Neural cell (in vitro differentiated cells): Measurements from ENCODE around the gene LRRC4B. TPM values are rescaled to one million over a fixed set of nuclear protein-coding genes. Genes with fewer than 3 reads are reported as not detected.

Experiments
- H2AFZ ChIP-seq: fragments of 200-600, 300-800 bp; sonication (generic), shearing (Covaris generic); 2 replicates; pipeline ENCODE4 v1.6.0; 2014; ENCODE audit warnings: low read depth, mild to moderate bottlenecking, antibody characterized with exemption, low read length, moderate library complexity
- H3F3A ChIP-seq: fragments of 200-600 bp; shearing (Covaris generic); 2 replicates; pipeline ENCODE4 v1.6.1; 2016; ENCODE audit warnings: mild to moderate bottlenecking, moderate library complexity, mixed read lengths, antibody characterized with exemption, low read length; ENCODE audit not compliant: insufficient read depth, poor library complexity, severe bottlenecking
- H3K27ac ChIP-seq: fragments of 200-600, 300-800 bp; sonication (generic), shearing (Covaris generic); 2 replicates; pipeline ENCODE4 v1.5.1; 2014; ENCODE audit warnings: mild to moderate bottlenecking, low read length, moderate library complexity
- H3K27me3 ChIP-seq: fragments of 300-800, 200-600 bp; sonication (generic), shearing (Covaris generic); 2 replicates; pipeline ENCODE4 v1.6.0; 2014; ENCODE audit warnings: mild to moderate bottlenecking, low read depth, low read length, moderate library complexity; ENCODE audit not compliant: insufficient read depth
- H3K36me3 ChIP-seq: fragments of 300-800, 200-600 bp; sonication (generic), shearing (Covaris generic); 2 replicates; pipeline ENCODE4 v1.5.1; 2014; ENCODE audit warnings: mild to moderate bottlenecking, antibody characterized with exemption, low read length, moderate library complexity; ENCODE audit not compliant: insufficient read depth
- H3K4me2 ChIP-seq: fragments of 300-800, 200-600 bp; sonication (generic), shearing (Covaris generic); 2 replicates; pipeline ENCODE4 v1.6.0; 2014; ENCODE audit warnings: mild to moderate bottlenecking, low read length
- H3K4me3 ChIP-seq: fragments of 300-800, 200-600 bp; sonication (generic), shearing (Covaris generic); 2 replicates; pipeline ENCODE4 v1.5.1; 2014; ENCODE audit warnings: mild to moderate bottlenecking, low read length, moderate library complexity
- H3K79me2 ChIP-seq: fragments of 200-600 bp; shearing (Covaris generic); replicated peaks from 2 replicates; pipeline ENCODE4 v1.6.0; 2014; ENCODE audit warnings: mild to moderate bottlenecking, low read length, moderate library complexity; ENCODE audit not compliant: insufficient read depth
- H3K9ac ChIP-seq: fragments of 300-800, 200-600 bp; sonication (generic), shearing (Covaris generic); 2 replicates; pipeline ENCODE4 v1.6.1; 2016; ENCODE audit warnings: mild to moderate bottlenecking, low read length, mixed read lengths
- H3K9me2 ChIP-seq: fragments of 200-600 bp; shearing (Covaris generic); 2 replicates; pipeline ENCODE4 v1.6.1; 2016; ENCODE audit warnings: mild to moderate bottlenecking, low read length, mixed read lengths; ENCODE audit not compliant: insufficient read depth
- H3K9me3 ChIP-seq: fragments of 200-600, 300-800 bp; sonication (generic), shearing (Covaris generic); 2 replicates; pipeline ENCODE4 v1.6.1; 2016; ENCODE audit warnings: mild to moderate bottlenecking, mixed run types, low read length, moderate library complexity, mixed read lengths
- H4K20me1 ChIP-seq: fragments of 200-600 bp; shearing (Covaris generic); 2 replicates; pipeline ENCODE4 v1.6.1; 2016; ENCODE audit warnings: mild to moderate bottlenecking, mixed run types; ENCODE audit not compliant: insufficient read depth
- CTCF ChIP-seq: fragments of 450-650 bp; IDR thresholded peaks from 2 replicates; pipeline ENCODE4 v1.5.1; 2014; ENCODE audit warnings: antibody characterized with exemption, mild to moderate bottlenecking, moderate library complexity; ENCODE audit not compliant: poor library complexity, severe bottlenecking
- EP300 ChIP-seq: fragments of 450-650 bp; conservative IDR thresholded peaks from 2 replicates; pipeline ENCODE4 v1.6.1; 2014; ENCODE audit warnings: antibody characterized with exemption, mild to moderate bottlenecking, moderate library complexity; ENCODE audit not compliant: poor library complexity, severe bottlenecking
- EZH2 ChIP-seq: fragments of 200-600, 300-800 bp; shearing (Covaris generic), sonication (generic); IDR thresholded peaks from 2 replicates; pipeline ENCODE4 v1.6.1; 2014; ENCODE audit warnings: antibody characterized with exemption, low read length, borderline replicate concordance, mild to moderate bottlenecking; ENCODE audit not compliant: insufficient read depth, poor library complexity, severe bottlenecking
- MXI1 ChIP-seq: fragments of 450-650 bp; conservative IDR thresholded peaks from 2 replicates; pipeline ENCODE4 v1.6.1; 2014; ENCODE audit warnings: antibody characterized with exemption, mild to moderate bottlenecking; ENCODE audit not compliant: poor library complexity, severe bottlenecking
- POLR2AphosphoS5 ChIP-seq: IDR thresholded peaks from 2 replicates; pipeline ENCODE4 v1.6.1; 2012
- RAD21 ChIP-seq: fragments of 450-650 bp; conservative IDR thresholded peaks from 2 replicates; pipeline ENCODE4 v1.6.1; 2014; ENCODE audit warnings: antibody characterized with exemption, mild to moderate bottlenecking, moderate library complexity
- REST ChIP-seq: IDR thresholded peaks from 2 replicates; pipeline ENCODE4 v1.6.1; 2012; ENCODE audit warnings: borderline replicate concordance
- SMC3 ChIP-seq: fragments of 450-650 bp; conservative IDR thresholded peaks from 2 replicates; pipeline ENCODE4 v1.6.1; 2014; ENCODE audit warnings: antibody characterized with exemption, mild to moderate bottlenecking, moderate library complexity; ENCODE audit not compliant: poor library complexity
- TAF1 ChIP-seq: IDR thresholded peaks from 2 replicates; pipeline ENCODE4 v1.6.1; 2012; ENCODE audit warnings: low read depth
- polyA plus RNA-seq: library from polyadenylated mRNA; depleted of rRNA; stranded (reverse); fragments of >200 nt; gene quantifications from 2 replicates; pipeline ENCODE4 v1.2.3, GENCODE V29; 2014

The LRRC4B gene
- polyA plus RNA-seq, 1 donor from 2014 or later, result 83.1 TPM

GRCh38 chr19:50480281-50481111, 87.7 kb downstream of the LRRC4B start:
- Histone ChIP-seq H4K20me1 (no peaks in the 10 kb centered on the region), H3K4me2 (no peak overlapping the region), H3K9ac (no peak overlapping the region), H3F3A (peaks cover 3% of the 10 kb centered on the region), H2AFZ (no peak overlapping the region), H3K4me3 (no peak overlapping the region), H3K36me3 (no peaks in the 10 kb centered on the region), H3K9me2 (no peaks in the 10 kb centered on the region), H3K79me2 (peaks cover 21% of the 10 kb centered on the region), H3K27ac (no peak overlapping the region), H3K27me3 (no peaks in the 10 kb centered on the region), H3K9me3 (no peaks in the 10 kb centered on the region)
- no peak for TF ChIP-seq EZH2

- no peak overlapping the region for H3K9ac ChIP-seq
- no peak overlapping the region for H2AFZ ChIP-seq
- H4K20me1 ChIP-seq, result no peaks in the 10 kb centered on the region
- peaks cover 21% of the 10 kb centered on the region for H3K79me2 ChIP-seq
- H3K27ac ChIP-seq, result no peak overlapping the region
- H3F3A ChIP-seq, result peaks cover 3% of the 10 kb centered on the region
- no peaks in the 10 kb centered on the region for H3K9me2 ChIP-seq
- no peak for TF ChIP-seq TAF1
- no peak overlapping the region for H3K4me2 ChIP-seq
- H3K4me3 ChIP-seq, result no peak overlapping the region
- H3K9me3 ChIP-seq, result no peaks in the 10 kb centered on the region
- H3K27me3 ChIP-seq, result no peaks in the 10 kb centered on the region
- no peaks in the 10 kb centered on the region for H3K36me3 ChIP-seq
These were observed 88.4 kb downstream of the LRRC4B start for GRCh38 chr19:50479761-50480251.

- H3K4me2 ChIP-seq, result no peak overlapping the region
- H3K27ac ChIP-seq, result no peak overlapping the region
- no peaks in the 10 kb centered on the region for H4K20me1 ChIP-seq
- TF ChIP-seq SMC3 (no peak), POLR2AphosphoS5 (no peak), EZH2 (no peak), TAF1 (no peak), CTCF (no peak), RAD21 (no peak), REST (no peak), MXI1 (no peak), EP300 (no peak)
- peaks cover 3% of the 10 kb centered on the region for H3F3A ChIP-seq
- no peaks in the 10 kb centered on the region for H3K27me3 ChIP-seq
- no peaks in the 10 kb centered on the region for H3K9me2 ChIP-seq
- no peak overlapping the region for H2AFZ ChIP-seq
- H3K36me3 ChIP-seq, result no peaks in the 10 kb centered on the region
- peaks cover 21% of the 10 kb centered on the region for H3K79me2 ChIP-seq
- H3K9me3 ChIP-seq, result no peaks in the 10 kb centered on the region
- H3K9ac ChIP-seq, result no peak overlapping the region
- H3K4me3 ChIP-seq, result no peak overlapping the region
These were observed 89.1 kb downstream of the LRRC4B start for GRCh38 chr19:50478901-50479715.
